Neural crest cell (in vitro differentiated cells): ENCODE data around the gene AQP7. TPM values are rescaled to one million over a fixed set of nuclear protein-coding genes. Genes with fewer than 3 reads are reported as not detected.
"Not testable (repeated sequence)": the region's sequence is repeated elsewhere in the genome, so short reads cannot be mapped to it uniquely, and the experiment has no call there.

Experiments
- DNase-seq: peaks from one replicate; pipeline ENCODE4 v3.0.0; 2021; ENCODE audit warnings: low read depth, mixed read lengths, low spot score
- H3K27ac Mint-ChIP-seq: one replicate; pipeline ENCODE4 v1.8.0; 2021; ENCODE audit warnings: mild to moderate bottlenecking, mixed read lengths; ENCODE audit not compliant: unreplicated experiment
- H3K27me3 Mint-ChIP-seq: 2 replicates; pipeline ENCODE4 v1.8.0; 2021; ENCODE audit warnings: low read depth, mild to moderate bottlenecking, mixed read lengths
- H3K36me3 Mint-ChIP-seq: 2 replicates; pipeline ENCODE4 v1.8.0; 2021; ENCODE audit warnings: low read depth, mild to moderate bottlenecking, mixed read lengths
- H3K4me1 Mint-ChIP-seq: 2 replicates; pipeline ENCODE4 v1.8.0; 2021; ENCODE audit warnings: mixed read lengths
- H3K4me3 Mint-ChIP-seq: one replicate; pipeline ENCODE4 v1.8.0; 2021; ENCODE audit warnings: mild to moderate bottlenecking, mixed read lengths
- H3K9me3 Mint-ChIP-seq: 2 replicates; pipeline ENCODE4 v1.8.0; 2021; ENCODE audit warnings: mixed read lengths
- total RNA-seq: library from RNA; stranded (reverse); gene quantifications from 2 replicates; pipeline ENCODE4 v1.2.1, GENCODE V29; 2021
- TF ChIP-seq, protein P1 (sequence below): fragments of 200-600 bp; sonication (generic); conservative IDR thresholded peaks from 2 replicates; pipeline ENCODE4 v1.5.0; 2021; ENCODE audit warnings: antibody characterized with exemption, mild to moderate bottlenecking

The AQP7 gene
- total RNA-seq, 1 donor from 2014 or later, result 0.98 TPM

DNA sequence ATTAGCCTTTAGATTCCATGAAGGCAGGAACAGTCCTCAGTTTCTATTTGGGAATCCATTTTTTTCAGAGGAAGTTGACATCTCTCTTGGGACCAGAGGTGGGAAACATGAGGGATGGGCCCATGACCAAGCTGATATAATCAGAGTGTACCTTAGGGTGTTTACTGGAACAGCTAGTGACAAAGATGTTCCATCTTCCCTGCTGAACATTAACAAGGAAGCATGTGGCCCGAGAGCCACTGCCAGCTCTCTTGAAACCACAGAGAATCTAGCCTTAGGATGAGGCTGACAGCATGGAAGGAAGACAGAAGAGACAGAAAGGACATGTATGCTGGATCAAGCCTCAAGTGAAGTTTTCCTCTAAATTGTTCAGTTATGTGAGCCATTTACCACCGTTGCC, 29.1 kb upstream of the AQP7 start:
- Mint-ChIP-seq H3K4me3 (no peak overlapping the region), H3K9me3 (no peaks in the 10 kb centered on the region), H3K36me3 (no peaks in the 10 kb centered on the region), H3K27ac (no peak overlapping the region), H3K4me1 (no peaks in the 10 kb centered on the region), H3K27me3 (no peaks in the 10 kb centered on the region)
- no peak for DNase-seq
- TF ChIP-seq, protein P1, sequence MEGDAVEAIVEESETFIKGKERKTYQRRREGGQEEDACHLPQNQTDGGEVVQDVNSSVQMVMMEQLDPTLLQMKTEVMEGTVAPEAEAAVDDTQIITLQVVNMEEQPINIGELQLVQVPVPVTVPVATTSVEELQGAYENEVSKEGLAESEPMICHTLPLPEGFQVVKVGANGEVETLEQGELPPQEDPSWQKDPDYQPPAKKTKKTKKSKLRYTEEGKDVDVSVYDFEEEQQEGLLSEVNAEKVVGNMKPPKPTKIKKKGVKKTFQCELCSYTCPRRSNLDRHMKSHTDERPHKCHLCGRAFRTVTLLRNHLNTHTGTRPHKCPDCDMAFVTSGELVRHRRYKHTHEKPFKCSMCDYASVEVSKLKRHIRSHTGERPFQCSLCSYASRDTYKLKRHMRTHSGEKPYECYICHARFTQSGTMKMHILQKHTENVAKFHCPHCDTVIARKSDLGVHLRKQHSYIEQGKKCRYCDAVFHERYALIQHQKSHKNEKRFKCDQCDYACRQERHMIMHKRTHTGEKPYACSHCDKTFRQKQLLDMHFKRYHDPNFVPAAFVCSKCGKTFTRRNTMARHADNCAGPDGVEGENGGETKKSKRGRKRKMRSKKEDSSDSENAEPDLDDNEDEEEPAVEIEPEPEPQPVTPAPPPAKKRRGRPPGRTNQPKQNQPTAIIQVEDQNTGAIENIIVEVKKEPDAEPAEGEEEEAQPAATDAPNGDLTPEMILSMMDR, result no peak

DNA sequence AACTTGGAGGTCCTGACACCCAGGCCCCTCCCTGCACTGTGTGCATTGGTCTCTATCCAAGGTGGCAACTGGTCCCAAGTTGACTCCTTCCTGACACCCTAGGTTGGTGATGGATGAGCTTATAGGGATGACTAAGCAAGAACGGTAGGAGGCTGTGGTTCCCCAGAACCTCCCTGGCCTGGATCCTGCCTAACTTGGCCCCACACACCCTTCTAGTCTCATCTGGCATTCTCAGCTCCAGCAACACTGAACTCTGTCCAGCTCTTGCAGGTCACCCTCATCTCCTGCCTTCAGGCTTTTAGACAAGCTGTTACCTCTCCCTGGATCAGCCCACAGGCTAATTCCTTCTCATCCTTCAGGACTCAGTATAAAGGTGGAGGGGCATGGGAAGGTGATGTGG, 28.6 kb upstream of the AQP7 start:
- Mint-ChIP-seq H3K9me3 (no peaks in the 10 kb centered on the region), H3K27ac (no peak overlapping the region), H3K4me1 (no peaks in the 10 kb centered on the region), H3K36me3 (no peaks in the 10 kb centered on the region), H3K4me3 (no peak overlapping the region), H3K27me3 (no peaks in the 10 kb centered on the region)
- TF ChIP-seq, protein P1, result no peak
- DNase-seq, result no peak

DNA sequence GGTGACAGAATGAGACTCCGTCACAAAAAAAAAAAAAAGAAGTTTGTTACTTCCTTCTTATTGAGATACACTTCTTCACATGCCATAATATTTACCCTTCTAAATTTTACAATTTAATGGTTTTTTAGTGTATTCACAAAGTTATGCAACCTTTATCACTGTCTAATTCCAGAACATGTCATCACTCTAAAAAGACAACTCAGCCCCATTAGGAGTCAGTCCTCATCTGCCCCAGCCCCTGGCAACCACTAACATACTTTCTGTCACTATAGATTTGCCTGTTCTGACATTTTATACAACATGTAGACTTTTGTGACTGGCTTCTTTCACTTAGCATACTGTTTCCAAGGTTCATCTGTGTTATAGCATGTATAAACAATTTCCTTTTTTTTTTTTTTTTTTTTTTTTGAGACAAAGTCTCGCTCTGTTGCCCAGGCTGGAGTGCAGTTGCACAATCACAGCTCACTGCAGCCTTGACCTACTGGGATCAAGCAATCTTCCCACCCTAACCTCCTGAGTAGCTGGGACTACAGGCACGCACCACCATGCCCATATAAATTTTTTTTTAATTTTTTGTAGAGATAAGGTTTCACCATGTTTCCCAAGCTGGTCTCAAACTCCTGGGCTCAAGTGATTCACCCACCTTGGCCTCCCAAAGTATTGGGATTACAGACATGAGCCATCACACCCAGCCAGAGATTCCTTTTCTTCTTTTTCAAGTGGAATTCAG, 27.1 kb upstream of the AQP7 start:
- Mint-ChIP-seq H3K4me3 (no peak overlapping the region), H3K4me1 (no peaks in the 10 kb centered on the region)

DNA sequence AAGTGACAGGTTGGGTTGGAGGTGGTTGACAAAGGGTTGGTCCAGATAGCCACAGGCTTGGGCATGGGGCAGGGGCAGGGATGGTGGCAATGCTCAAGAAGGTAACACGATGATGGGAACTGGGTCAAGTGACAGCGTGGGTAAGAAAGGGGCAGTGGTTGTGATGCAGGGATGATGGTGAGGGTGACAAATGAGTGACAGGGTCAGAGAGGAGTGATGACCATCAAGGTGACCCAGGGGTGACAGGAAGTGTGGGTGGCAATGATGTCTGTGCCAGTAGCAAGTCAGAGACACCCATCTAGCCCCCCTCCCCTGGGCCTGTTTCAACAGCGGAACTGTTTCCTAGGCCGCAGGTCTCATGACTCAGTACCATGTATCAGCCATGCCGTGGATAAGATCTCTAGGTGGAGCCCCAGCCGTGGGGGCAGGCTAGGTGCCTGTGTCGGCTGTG, 24.5 kb upstream of the AQP7 start:
- Mint-ChIP-seq H3K9me3 (no peaks in the 10 kb centered on the region), H3K27ac (peak overlapping the region; percentile 89), H3K27me3 (no peaks in the 10 kb centered on the region), H3K4me1 (no peaks in the 10 kb centered on the region), H3K4me3 (no peak overlapping the region), H3K36me3 (no peaks in the 10 kb centered on the region)
- no peak for DNase-seq
- TF ChIP-seq, protein P1, result no peak

More for the DNA sequence above, 27.1 kb upstream of the AQP7 start:
- no peaks in the 10 kb centered on the region for H3K36me3 Mint-ChIP-seq
- no peaks in the 10 kb centered on the region for H3K9me3 Mint-ChIP-seq
- no peak for DNase-seq
- no peaks in the 10 kb centered on the region for H3K27me3 Mint-ChIP-seq
- TF ChIP-seq, protein P1, result no peak
- H3K27ac Mint-ChIP-seq, result peak overlapping the region; percentile 27

DNA sequence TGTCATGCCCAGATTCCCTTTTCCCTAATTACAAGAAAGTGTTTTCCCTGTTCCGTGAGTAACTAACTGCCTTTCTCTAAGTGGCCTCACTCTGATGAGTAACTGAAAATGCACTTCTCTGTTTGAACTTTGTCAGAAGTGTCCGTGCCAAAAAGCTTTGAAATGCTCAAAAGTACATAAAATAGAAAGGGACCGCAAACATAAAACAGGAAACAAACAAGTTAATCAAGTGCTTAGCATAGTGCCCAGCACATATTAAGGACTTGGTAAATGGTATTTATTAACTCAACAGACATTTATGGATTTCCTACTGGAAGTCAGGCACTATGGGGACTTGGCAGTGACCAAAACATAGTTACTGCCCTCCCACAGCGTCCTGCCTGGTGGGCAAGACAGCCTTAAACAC, 22.8 kb upstream of the AQP7 start:
- no peaks in the 10 kb centered on the region for H3K36me3 Mint-ChIP-seq
- no peaks in the 10 kb centered on the region for H3K4me1 Mint-ChIP-seq
- no peak overlapping the region for H3K4me3 Mint-ChIP-seq
- no peaks in the 10 kb centered on the region for H3K27me3 Mint-ChIP-seq
- no peak for DNase-seq
- no peaks in the 10 kb centered on the region for H3K9me3 Mint-ChIP-seq
- TF ChIP-seq, protein P1, result no peak
- peak overlapping the region; percentile 43 for H3K27ac Mint-ChIP-seq

DNA sequence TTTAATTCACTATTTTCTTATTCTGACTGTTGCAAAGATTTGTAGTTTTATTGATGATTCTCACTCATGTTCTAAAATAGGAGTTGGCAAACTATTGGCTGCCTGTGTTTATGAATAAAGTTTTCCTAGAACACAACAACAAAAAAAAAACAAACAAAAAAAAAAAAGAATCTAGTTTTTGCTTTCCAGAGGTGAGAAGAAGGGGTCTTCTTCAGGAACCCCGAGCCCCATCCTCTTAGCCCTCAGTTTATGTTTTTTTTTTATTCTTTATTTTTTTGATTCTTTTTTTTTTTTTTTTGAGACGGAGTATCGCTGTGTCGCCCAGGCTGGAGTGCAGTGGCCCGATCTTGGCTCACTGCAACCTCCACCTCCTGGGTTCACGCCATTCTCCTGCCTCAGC, 22.1 kb upstream of the AQP7 start:
- H3K27me3 Mint-ChIP-seq, DNase-seq, H3K9me3 Mint-ChIP-seq, H3K27ac Mint-ChIP-seq, H3K4me3 Mint-ChIP-seq, H3K4me1 Mint-ChIP-seq, H3K36me3 Mint-ChIP-seq: not testable (repeated sequence)

DNA sequence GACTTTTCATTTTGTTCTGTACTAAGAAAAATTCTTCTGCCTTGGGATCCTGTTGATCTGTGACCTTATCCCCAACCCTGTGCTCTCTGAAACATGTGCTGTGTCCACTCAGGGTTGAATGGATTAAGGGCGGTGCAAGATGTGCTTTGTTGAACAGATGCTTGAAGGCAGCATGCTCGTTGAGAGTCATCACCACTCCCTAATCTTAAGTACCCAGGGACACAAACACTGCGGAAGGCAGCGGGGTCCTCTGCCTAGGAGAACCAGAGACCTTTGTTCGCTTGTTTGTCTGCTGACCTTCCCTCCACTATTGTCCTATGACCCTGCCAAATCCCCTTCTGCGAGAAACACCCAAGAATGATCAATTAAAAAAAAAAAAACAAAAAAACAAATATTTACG, 21.7 kb upstream of the AQP7 start:
- H3K9me3 Mint-ChIP-seq, H3K27me3 Mint-ChIP-seq, DNase-seq, H3K36me3 Mint-ChIP-seq, H3K27ac Mint-ChIP-seq, H3K4me1 Mint-ChIP-seq, H3K4me3 Mint-ChIP-seq: not testable (repeated sequence)
